Measurements from ENCODE around the gene DHX58. TPM values are rescaled to one million over a fixed set of nuclear protein-coding genes. Genes with fewer than 3 reads are reported as not detected.

Gene DHX58
- polyA plus RNA-seq, 4 donors: 11.4 to 33.8 (median 13.7) TPM

GRCh38 chr17:42062681-42063080 is 49.8 kb downstream of the DHX58 start:
- H3K9me3 ChIP-seq (ENCODE audit: control insufficient read depth in 2 of 2, insufficient read depth in 1 of 2, low read depth in 1 of 2, low read length in 1 of 2): no peaks in the 10 kb centered on the region
- H3K36me3 ChIP-seq (ENCODE audit: control insufficient read depth in 3 of 3, insufficient read depth in 2 of 3, low read depth in 1 of 3, low read length in 3 of 3): no peaks in the 10 kb centered on the region
- H3K4me3 ChIP-seq (ENCODE audit: low read depth in 1 of 3, low read length in 3 of 3): no peak overlapping the region
- peaks cover 0 to 11% (median 0%) of the 10 kb centered on the region in 3 donors for H3K27me3 ChIP-seq (ENCODE audit: control insufficient read depth in 3 of 3, insufficient read depth in 3 of 3, low read length in 3 of 3)
- FAIRE-seq (no peak), DNase-seq (no peak)
- H3K27ac ChIP-seq (ENCODE audit: low read depth in 1 of 3, low read length in 2 of 3): no peak overlapping the region
- peaks cover 0 to 4% (median 0%) of the 10 kb centered on the region in 3 donors for H3K4me1 ChIP-seq (ENCODE audit: control insufficient read depth in 3 of 3, insufficient read depth in 2 of 3, low read depth in 1 of 3, low read length in 2 of 3)
- WGBS, 3 donors: 87 to 92% (median 89%) methylated on average over 14 of the region's 14 CpGs

GRCh38 chr17:42061646-42062487 is 50.6 kb downstream of the DHX58 start:
- Histone ChIP-seq H3K27me3 (ENCODE audit: control insufficient read depth in 3 of 3, insufficient read depth in 3 of 3, low read length in 3 of 3) (peaks cover 0 to 11% (median 3%) of the 10 kb centered on the region in 3 donors), H3K36me3 (ENCODE audit: control insufficient read depth in 3 of 3, insufficient read depth in 2 of 3, low read depth in 1 of 3, low read length in 3 of 3) (no peaks in the 10 kb centered on the region), H3K4me1 (ENCODE audit: control insufficient read depth in 3 of 3, insufficient read depth in 2 of 3, low read depth in 1 of 3, low read length in 2 of 3) (no peaks in the 10 kb centered on the region), H3K4me3 (ENCODE audit: low read depth in 1 of 3, low read length in 3 of 3) (no peak overlapping the region), H3K9me3 (ENCODE audit: control insufficient read depth in 2 of 2, insufficient read depth in 1 of 2, low read depth in 1 of 2, low read length in 1 of 2) (no peaks in the 10 kb centered on the region), H3K27ac (ENCODE audit: low read depth in 1 of 3, low read length in 2 of 3) (no peak overlapping the region)
- no peak for DNase-seq
- FAIRE-seq: no peak
- 72 to 73% (median 73%) methylated on average over 5 of the region's 5 CpGs for WGBS, 3 donors

GRCh38 chr17:42060231-42060630 is 52.3 kb downstream of the DHX58 start:
- peak in 1 of 2 donors; percentile 54 for DNase-seq

GRCh38 chr17:42059815-42060214 is 52.7 kb downstream of the DHX58 start:
- no peaks in the 10 kb centered on the region for H3K9me3 ChIP-seq (ENCODE audit: control insufficient read depth in 2 of 2, insufficient read depth in 1 of 2, low read depth in 1 of 2, low read length in 1 of 2)
- H3K36me3 ChIP-seq (ENCODE audit: control insufficient read depth in 3 of 3, insufficient read depth in 2 of 3, low read depth in 1 of 3, low read length in 3 of 3): no peaks in the 10 kb centered on the region
- H3K27ac ChIP-seq (ENCODE audit: low read depth in 1 of 3, low read length in 2 of 3): no peak overlapping the region
- no peaks in the 10 kb centered on the region for H3K4me1 ChIP-seq (ENCODE audit: control insufficient read depth in 3 of 3, insufficient read depth in 2 of 3, low read depth in 1 of 3, low read length in 2 of 3)
- peaks cover 0 to 25% (median 3%) of the 10 kb centered on the region in 3 donors for H3K27me3 ChIP-seq (ENCODE audit: control insufficient read depth in 3 of 3, insufficient read depth in 3 of 3, low read length in 3 of 3)
- FAIRE-seq: no peak
- DNase-seq: no peak
- H3K4me3 ChIP-seq (ENCODE audit: low read depth in 1 of 3, low read length in 3 of 3): no peak overlapping the region
- WGBS, 3 donors: 58 to 63% (median 59%) methylated on average over 4 of the region's 4 CpGs

More at GRCh38 chr17:42060231-42060630, 52.3 kb downstream of the DHX58 start:
- H3K36me3 ChIP-seq (ENCODE audit: control insufficient read depth in 3 of 3, insufficient read depth in 2 of 3, low read depth in 1 of 3, low read length in 3 of 3): no peaks in the 10 kb centered on the region
- peaks cover 0 to 21% (median 3%) of the 10 kb centered on the region in 3 donors for H3K27me3 ChIP-seq (ENCODE audit: control insufficient read depth in 3 of 3, insufficient read depth in 3 of 3, low read length in 3 of 3)
- no peak overlapping the region for H3K27ac ChIP-seq (ENCODE audit: low read depth in 1 of 3, low read length in 2 of 3)
- H3K4me3 ChIP-seq (ENCODE audit: low read depth in 1 of 3, low read length in 3 of 3): no peak overlapping the region
- H3K9me3 ChIP-seq (ENCODE audit: control insufficient read depth in 2 of 2, insufficient read depth in 1 of 2, low read depth in 1 of 2, low read length in 1 of 2): no peaks in the 10 kb centered on the region
- FAIRE-seq: no peak
- 33 to 62% (median 50%) methylated on average over 4 of the region's 4 CpGs for WGBS, 3 donors
- H3K4me1 ChIP-seq (ENCODE audit: control insufficient read depth in 3 of 3, insufficient read depth in 2 of 3, low read depth in 1 of 3, low read length in 2 of 3): no peaks in the 10 kb centered on the region

- Histone ChIP-seq H3K9me3 (ENCODE audit: control insufficient read depth in 2 of 2, insufficient read depth in 1 of 2, low read depth in 1 of 2, low read length in 1 of 2) (no peaks in the 10 kb centered on the region), H3K4me3 (ENCODE audit: low read depth in 1 of 3, low read length in 3 of 3) (no peak overlapping the region), H3K27ac (ENCODE audit: low read depth in 1 of 3, low read length in 2 of 3) (no peak overlapping the region), H3K4me1 (ENCODE audit: control insufficient read depth in 3 of 3, insufficient read depth in 2 of 3, low read depth in 1 of 3, low read length in 2 of 3) (no peaks in the 10 kb centered on the region), H3K36me3 (ENCODE audit: control insufficient read depth in 3 of 3, insufficient read depth in 2 of 3, low read depth in 1 of 3, low read length in 3 of 3) (no peaks in the 10 kb centered on the region), H3K27me3 (ENCODE audit: control insufficient read depth in 3 of 3, insufficient read depth in 3 of 3, low read length in 3 of 3) (peaks cover 0 to 36% (median 12%) of the 10 kb centered on the region in 3 donors)
- WGBS, 3 donors: 66 to 83% (median 74%) methylated on average over 5 to 7 of the region's 7 CpGs
- DNase-seq (no peak), FAIRE-seq (no peak)
These were observed 54.5 kb downstream of the DHX58 start for GRCh38 chr17:42058063-42058462.

- no peak overlapping the region for H3K4me3 ChIP-seq (ENCODE audit: low read depth in 1 of 3, low read length in 3 of 3)
- no peak for FAIRE-seq
- no peaks in the 10 kb centered on the region for H3K36me3 ChIP-seq (ENCODE audit: control insufficient read depth in 3 of 3, insufficient read depth in 2 of 3, low read depth in 1 of 3, low read length in 3 of 3)
- WGBS, 3 donors: 60 to 83% (median 67%) methylated on average over 3 of the region's 3 CpGs
- no peak overlapping the region for H3K27ac ChIP-seq (ENCODE audit: low read depth in 1 of 3, low read length in 2 of 3)
- no peaks in the 10 kb centered on the region for H3K4me1 ChIP-seq (ENCODE audit: control insufficient read depth in 3 of 3, insufficient read depth in 2 of 3, low read depth in 1 of 3, low read length in 2 of 3)
- peaks cover 0 to 44% (median 12%) of the 10 kb centered on the region in 3 donors for H3K27me3 ChIP-seq (ENCODE audit: control insufficient read depth in 3 of 3, insufficient read depth in 3 of 3, low read length in 3 of 3)
- no peaks in the 10 kb centered on the region for H3K9me3 ChIP-seq (ENCODE audit: control insufficient read depth in 2 of 2, insufficient read depth in 1 of 2, low read depth in 1 of 2, low read length in 1 of 2)
- DNase-seq: no peak
These were observed 55.9 kb downstream of the DHX58 start for GRCh38 chr17:42056635-42057034.

- Histone ChIP-seq H3K36me3 (ENCODE audit: control insufficient read depth in 3 of 3, insufficient read depth in 2 of 3, low read depth in 1 of 3, low read length in 3 of 3) (no peaks in the 10 kb centered on the region), H3K9me3 (ENCODE audit: control insufficient read depth in 2 of 2, insufficient read depth in 1 of 2, low read depth in 1 of 2, low read length in 1 of 2) (no peaks in the 10 kb centered on the region), H3K27me3 (ENCODE audit: control insufficient read depth in 3 of 3, insufficient read depth in 3 of 3, low read length in 3 of 3) (peaks cover 0 to 44% (median 12%) of the 10 kb centered on the region in 3 donors), H3K27ac (ENCODE audit: low read depth in 1 of 3, low read length in 2 of 3) (no peak overlapping the region), H3K4me1 (ENCODE audit: control insufficient read depth in 3 of 3, insufficient read depth in 2 of 3, low read depth in 1 of 3, low read length in 2 of 3) (no peaks in the 10 kb centered on the region), H3K4me3 (ENCODE audit: low read depth in 1 of 3, low read length in 3 of 3) (no peak overlapping the region)
- 42 to 50% (median 44%) methylated on average over 6 of the region's 6 CpGs for WGBS, 3 donors
- DNase-seq (no peak), FAIRE-seq (no peak)
These were observed 57.0 kb downstream of the DHX58 start for GRCh38 chr17:42055496-42055895.

- FAIRE-seq (no peak), DNase-seq (no peak)
- 36 to 46% (median 45%) methylated on average over 3 of the region's 3 CpGs for WGBS, 3 donors
- Histone ChIP-seq H3K27ac (ENCODE audit: low read depth in 1 of 3, low read length in 2 of 3) (no peak overlapping the region), H3K4me1 (ENCODE audit: control insufficient read depth in 3 of 3, insufficient read depth in 2 of 3, low read depth in 1 of 3, low read length in 2 of 3) (peaks cover 0 to under 1% (median 0%) of the 10 kb centered on the region in 3 donors), H3K9me3 (ENCODE audit: control insufficient read depth in 2 of 2, insufficient read depth in 1 of 2, low read depth in 1 of 2, low read length in 1 of 2) (no peaks in the 10 kb centered on the region), H3K4me3 (ENCODE audit: low read depth in 1 of 3, low read length in 3 of 3) (no peak overlapping the region), H3K36me3 (ENCODE audit: control insufficient read depth in 3 of 3, insufficient read depth in 2 of 3, low read depth in 1 of 3, low read length in 3 of 3) (no peaks in the 10 kb centered on the region), H3K27me3 (ENCODE audit: control insufficient read depth in 3 of 3, insufficient read depth in 3 of 3, low read length in 3 of 3) (peaks cover 0 to 44% (median 12%) of the 10 kb centered on the region in 3 donors)
These were observed 57.5 kb downstream of the DHX58 start for GRCh38 chr17:42055027-42055426.

Measured in small intestine (tissue), 7 donors.